ENCODE data around the gene FAM177B.

GRCh38 chr1:222761083-222761482 is 24.1 kb downstream of the FAM177B start:
- TF ChIP-seq ZNF274 (IDR thresholded peaks at IDR 0.05; ENCODE audit: low read depth, low read length) = no peak
- no peak for TF ChIP-seq SUZ12 (IDR thresholded peaks at IDR 0.05; ENCODE audit: extremely low read depth, insufficient read depth, insufficient read length)
